Kidney epithelial cell (primary cell): Measurements from ENCODE around the gene SBF1. TPM values are rescaled to one million over a fixed set of nuclear protein-coding genes. Genes with fewer than 3 reads are reported as not detected.

Source experiments
- DNase-seq: peaks from one replicate; pipeline ENCODE4 v3.0.0-alpha.2; 2010; ENCODE audit warnings: low read depth
- H3K27me3 ChIP-seq: 2 replicates; pipeline ENCODE4 v1.6.0; 2011; ENCODE audit warnings: low read length; ENCODE audit not compliant: control insufficient read depth, insufficient read depth
- H3K36me3 ChIP-seq: 2 replicates; pipeline ENCODE4 v1.5.1; 2011; ENCODE audit warnings: low read length; ENCODE audit not compliant: control insufficient read depth, insufficient read depth
- H3K4me3 ChIP-seq: 2 replicates; pipeline ENCODE4 v1.5.1; 2011; ENCODE audit warnings: low read depth, mild to moderate bottlenecking, control low read depth, low read length
- total RNA-seq: library from RNA; depleted of rRNA; stranded (reverse); fragments of >200 nt; gene quantifications from 2 replicates; pipeline ENCODE4 v1.2.3, GENCODE V29; 2015
- TF ChIP-seq, protein P1 (sequence below): IDR thresholded peaks from 2 replicates; pipeline ENCODE4 v1.5.1; 2011; ENCODE audit warnings: mild to moderate bottlenecking, moderate library complexity, low read length, control low read depth, inconsistent platforms; ENCODE audit not compliant: insufficient read depth, poor library complexity, severe bottlenecking

Gene SBF1
- total RNA-seq, 1 donor from 2014 or later = 96.6 TPM

DNA sequence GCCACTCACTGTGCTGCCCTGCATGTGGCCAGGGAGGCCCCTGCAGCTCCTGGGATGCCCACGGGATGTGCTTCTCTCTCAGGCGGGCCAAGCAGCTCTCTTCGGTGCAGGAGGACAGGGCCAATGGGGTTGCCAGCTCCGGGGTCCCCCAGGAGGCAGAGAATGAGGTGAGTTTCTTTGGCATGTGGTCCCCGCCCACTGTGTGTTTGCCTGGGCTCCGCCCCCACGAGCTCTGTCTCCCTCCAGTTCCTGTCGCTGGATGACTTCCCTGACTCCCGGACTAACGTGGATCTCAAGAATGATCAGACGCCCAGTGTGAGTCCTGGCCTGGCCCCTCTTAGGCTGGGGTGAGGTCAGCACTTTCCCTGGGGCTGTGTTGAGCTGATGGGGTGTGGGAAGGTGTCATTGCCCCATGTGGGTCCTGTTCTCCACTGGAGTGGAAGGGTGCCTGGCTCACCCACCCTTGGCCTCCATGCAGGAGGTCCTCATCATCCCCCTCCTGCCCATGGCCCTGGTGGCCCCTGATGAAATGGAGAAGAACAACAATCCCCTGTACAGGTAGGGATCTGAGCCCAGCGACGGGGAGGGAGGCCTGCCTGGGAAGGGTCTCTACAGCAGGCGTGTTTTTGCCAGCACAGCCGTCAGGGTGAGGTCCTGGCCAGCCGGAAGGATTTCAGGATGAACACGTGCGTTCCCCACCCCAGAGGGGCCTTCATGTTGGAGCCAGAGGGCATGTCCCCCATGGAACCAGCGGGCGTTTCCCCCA lies 42.8 kb upstream of the SBF1 start:
- TF ChIP-seq, protein P1, sequence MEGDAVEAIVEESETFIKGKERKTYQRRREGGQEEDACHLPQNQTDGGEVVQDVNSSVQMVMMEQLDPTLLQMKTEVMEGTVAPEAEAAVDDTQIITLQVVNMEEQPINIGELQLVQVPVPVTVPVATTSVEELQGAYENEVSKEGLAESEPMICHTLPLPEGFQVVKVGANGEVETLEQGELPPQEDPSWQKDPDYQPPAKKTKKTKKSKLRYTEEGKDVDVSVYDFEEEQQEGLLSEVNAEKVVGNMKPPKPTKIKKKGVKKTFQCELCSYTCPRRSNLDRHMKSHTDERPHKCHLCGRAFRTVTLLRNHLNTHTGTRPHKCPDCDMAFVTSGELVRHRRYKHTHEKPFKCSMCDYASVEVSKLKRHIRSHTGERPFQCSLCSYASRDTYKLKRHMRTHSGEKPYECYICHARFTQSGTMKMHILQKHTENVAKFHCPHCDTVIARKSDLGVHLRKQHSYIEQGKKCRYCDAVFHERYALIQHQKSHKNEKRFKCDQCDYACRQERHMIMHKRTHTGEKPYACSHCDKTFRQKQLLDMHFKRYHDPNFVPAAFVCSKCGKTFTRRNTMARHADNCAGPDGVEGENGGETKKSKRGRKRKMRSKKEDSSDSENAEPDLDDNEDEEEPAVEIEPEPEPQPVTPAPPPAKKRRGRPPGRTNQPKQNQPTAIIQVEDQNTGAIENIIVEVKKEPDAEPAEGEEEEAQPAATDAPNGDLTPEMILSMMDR = no peak
- no peak for DNase-seq
- Histone ChIP-seq H3K4me3 (no peak overlapping the region), H3K36me3 (no peaks in the 10 kb centered on the region), H3K27me3 (no peaks in the 10 kb centered on the region)

DNA sequence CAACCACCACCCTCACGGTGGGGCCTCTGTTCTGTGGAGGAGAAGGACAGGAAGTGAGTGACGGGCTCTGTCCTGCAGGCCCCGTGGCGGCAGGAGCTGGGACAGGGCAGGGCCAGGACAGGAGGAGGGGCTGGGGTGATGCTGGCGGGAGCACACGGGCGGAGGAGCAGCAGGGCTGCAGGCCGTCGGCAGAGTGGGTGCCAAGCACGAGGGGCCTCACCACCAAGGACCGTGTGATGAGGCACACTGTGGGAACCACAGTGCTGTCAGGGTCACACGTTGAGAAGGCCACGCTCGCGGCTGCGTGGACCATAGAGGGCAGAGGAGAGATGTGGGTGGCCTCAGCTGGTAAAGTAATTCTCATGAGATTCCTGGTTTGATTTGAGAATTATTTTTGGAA lies 42.1 kb upstream of the SBF1 start:
- no peaks in the 10 kb centered on the region for H3K27me3 ChIP-seq
- TF ChIP-seq, protein P1 = no peak
- no peak overlapping the region for H3K4me3 ChIP-seq
- DNase-seq = no peak
- no peaks in the 10 kb centered on the region for H3K36me3 ChIP-seq

DNA sequence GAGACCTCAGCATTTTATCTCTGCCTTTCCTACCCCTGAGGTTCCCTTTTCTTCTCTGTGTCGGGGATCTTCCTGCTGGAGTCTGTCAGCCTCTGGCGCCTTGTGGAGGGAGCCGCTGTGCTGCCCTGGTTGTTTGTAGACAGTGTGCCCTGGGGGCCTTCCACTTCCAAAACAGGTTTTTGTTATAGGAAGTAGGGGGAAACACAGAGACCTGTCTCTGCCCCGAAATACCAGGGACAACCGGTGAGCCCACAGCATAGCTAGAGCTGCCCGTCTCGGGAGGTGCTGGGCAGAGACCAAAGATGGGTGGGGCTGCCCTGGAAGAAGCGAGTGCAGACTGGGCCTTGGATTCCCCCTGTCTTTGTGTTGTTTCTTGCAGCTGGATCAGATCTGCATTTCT lies 41.2 kb upstream of the SBF1 start:
- TF ChIP-seq, protein P1 = no peak

DNA sequence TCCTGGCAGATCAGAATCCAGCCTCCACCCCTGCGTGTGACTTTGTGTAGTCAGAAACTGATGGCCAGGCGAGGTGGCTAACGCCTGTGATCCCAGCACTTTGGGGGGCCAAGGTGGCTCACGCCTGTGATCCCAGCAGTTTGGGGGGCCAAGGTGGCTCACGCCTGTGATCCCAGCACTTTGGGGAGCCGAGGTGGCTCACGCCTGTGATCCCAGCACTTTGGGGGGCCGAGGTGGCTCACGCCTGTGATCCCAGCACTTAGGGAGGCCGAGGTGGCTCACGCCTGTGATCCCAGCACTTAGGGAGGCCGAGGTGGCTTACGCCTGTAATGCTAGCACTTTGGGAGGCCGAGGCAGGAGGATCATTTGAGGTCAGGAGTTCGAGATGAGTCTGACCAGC lies 38.3 kb upstream of the SBF1 start:
- TF ChIP-seq, protein P1 = no peak
- Histone ChIP-seq H3K27me3 (no peaks in the 10 kb centered on the region), H3K36me3 (no peaks in the 10 kb centered on the region), H3K4me3 (no peak overlapping the region)
- no peak for DNase-seq

More for the DNA sequence above, 41.2 kb upstream of the SBF1 start:
- Histone ChIP-seq H3K4me3 (no peak overlapping the region), H3K36me3 (no peaks in the 10 kb centered on the region), H3K27me3 (no peaks in the 10 kb centered on the region)
- DNase-seq = no peak

DNA sequence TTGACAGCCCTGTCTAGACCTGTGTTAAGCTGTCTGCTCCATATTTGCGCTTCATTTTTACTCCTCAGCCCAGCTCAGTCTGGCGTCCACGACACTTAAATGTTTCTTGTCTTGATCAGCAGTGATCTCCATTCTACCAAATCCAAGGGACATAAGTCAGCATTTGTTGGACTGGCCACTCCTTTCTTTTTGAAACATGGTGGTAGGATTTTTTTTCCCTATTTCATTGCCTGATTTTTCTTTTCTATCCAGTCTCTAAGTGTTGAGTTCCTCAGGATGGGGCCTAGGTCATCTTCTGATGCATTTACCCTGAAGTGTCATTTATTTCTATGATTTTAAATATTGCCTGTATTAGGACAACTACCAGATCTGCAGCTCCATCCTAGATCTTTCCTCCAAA lies 34.1 kb upstream of the SBF1 start:
- no peak for DNase-seq

More for the DNA sequence above, 34.1 kb upstream of the SBF1 start:
- Histone ChIP-seq H3K27me3 (no peaks in the 10 kb centered on the region), H3K4me3 (peak overlapping the region; percentile 80), H3K36me3 (no peaks in the 10 kb centered on the region)
- TF ChIP-seq, protein P1 = no peak
